Stimulated activated CD4-positive, alpha-beta T cell treated with anti-CD3 and anti-CD28 coated beads, Interleukin-12 subunit alpha, Interleukin-12 subunit beta, amount 100 ng/mL, for 48 hours (primary cell): ENCODE measurements around the gene CIB4.

ENCODE experiments used
- DNase-seq, 3 donors: peaks; one replicate each; pipeline ENCODE4 v3.0.0-alpha.2; 2020; ENCODE audit warnings: low read depth in 2 of 3, low spot score in 1 of 3

Gene CIB4

DNA sequence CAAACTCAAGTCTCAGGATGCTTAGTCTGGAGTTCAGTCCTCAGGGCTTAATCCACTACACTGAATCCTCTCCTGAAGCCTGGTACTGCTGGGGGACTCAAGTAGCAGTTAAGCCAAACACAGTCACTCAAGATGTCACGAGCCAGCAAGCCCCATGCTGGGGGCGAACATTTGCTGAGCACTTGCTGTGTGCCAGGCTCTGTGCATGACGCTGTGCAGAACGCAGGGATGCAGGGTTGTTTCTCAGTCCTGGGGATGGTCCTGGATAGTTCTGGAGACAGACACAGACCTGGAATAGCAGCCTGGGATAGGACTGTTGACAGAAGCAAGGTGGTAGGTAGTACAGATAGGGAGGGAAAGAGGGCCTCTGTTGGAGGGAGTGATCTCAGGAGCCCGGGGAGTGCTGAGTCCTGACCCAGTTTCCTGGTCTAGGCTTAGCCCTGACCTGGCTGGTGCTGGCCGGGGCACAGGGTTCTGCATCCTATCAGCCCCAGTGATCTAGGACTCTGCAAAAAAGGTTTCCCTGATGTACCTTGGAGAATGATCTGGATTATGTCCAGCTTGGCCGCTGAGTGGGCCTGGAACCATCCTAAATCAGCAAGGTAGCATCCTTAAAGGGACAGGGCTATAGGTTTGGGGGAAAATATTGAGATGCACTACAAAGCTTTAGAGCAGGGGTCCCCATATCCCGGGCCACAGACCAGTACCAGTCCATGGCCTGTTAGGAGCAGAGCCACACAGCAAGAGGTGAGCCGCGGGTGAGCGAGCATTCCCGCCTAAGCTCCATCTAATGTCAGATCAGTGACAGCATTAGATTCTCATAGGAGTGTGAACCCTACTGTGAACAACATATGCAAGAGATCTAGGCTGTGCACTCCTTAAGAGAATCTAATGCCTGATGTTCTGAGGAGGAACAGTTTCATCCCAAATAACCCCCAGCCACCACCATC, 108.6 kb downstream of the CIB4 start:
- no peak for DNase-seq
